ELR (cell line): ENCODE results near the gene CDA.

Source experiments
- DNase-seq: peaks from one replicate; pipeline ENCODE4 v3.0.0-alpha.2; 2015; ENCODE audit warnings: low read depth

The CDA gene

DNA sequence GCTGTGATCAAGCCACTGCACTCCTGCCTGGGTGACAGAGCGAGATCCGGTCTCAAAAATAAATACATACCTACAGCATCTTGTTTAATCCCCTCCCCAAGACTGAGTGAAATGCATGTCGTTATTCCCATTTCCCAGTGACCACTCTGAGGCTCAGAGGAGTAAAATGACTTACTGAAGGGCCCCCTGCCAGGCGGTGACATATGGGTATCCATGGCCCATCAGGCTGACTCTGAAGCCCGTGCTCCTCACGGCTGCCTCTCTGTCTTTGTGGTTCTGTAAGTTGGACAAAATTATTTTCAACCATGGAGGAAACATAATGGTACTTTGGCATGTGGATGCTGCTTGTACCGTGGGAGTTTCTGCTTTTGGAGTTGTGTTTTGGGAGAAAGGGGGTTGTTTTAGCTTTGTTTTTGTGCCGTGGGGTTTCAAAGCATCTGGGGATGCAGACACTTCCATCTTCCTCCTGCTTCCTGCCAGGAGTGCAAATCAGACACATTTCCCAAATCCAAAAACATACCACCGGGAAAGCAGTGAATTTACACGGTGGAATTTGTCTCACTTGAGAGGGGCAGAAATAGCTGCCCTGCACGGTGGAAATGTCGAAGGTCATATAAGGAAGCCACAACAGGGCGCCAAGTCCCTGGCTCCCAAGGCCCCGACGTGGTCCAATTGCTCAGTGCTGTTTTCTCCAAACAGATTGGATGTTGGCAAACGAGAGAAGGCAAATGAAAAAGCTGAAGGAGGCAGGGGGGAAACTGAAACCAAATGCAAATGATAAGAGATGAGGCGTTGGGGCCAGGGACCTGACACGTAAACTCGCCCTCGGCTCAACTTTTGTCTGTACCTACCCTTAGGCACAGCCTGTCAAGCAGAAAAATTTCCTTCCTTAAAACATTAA is 27.3 kb downstream of the CDA start:
- peak; percentile 21 for DNase-seq

DNA sequence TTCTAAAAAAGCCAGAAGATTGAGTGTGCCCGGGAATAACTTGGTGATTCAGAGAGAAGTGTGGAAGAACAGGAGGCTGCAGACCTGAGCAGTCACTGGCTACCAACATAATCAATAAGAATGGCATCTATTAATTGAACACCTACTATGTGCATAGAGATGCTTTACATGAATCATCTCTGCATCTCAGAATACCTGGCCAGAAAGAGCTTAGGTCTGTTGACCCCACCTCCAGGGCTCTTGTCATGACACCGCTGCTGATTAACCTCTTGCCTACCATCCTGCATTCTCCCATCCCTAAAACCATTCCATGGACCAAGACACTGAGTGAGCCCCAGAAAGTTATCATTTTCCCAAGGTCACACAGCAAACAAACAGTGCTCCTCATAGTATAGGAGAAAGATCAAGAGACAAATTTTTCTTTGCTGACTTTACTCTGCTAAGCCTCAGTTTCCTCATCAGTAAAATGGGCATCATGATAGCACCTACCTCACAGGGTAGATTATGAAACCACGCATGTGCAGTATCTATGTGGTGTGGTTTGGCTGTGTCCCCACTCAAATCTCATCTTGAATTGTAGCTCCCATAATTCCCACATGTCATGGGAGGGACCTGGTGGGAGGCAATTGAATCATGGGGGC is 28.1 kb downstream of the CDA start:
- no peak for DNase-seq

DNA sequence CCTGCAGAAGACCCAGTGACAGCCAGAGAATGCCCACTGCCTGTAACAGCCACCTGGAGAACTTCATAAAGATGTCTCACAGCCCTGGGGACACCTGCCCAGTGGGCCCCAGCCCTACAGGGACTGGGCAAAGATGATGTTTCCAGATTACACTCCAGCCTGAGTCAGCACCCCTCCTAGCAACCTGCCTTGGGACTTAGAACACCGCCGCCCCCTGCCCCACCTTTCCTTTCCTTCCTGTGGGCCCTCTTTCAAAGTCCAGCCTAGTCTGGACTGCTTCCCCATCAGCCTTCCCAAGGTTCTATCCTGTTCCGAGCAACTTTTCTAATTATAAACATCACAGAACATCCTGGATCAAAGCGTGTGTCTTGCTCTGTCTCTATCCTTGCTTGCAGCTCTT is 29.7 kb downstream of the CDA start:
- DNase-seq: no peak

DNA sequence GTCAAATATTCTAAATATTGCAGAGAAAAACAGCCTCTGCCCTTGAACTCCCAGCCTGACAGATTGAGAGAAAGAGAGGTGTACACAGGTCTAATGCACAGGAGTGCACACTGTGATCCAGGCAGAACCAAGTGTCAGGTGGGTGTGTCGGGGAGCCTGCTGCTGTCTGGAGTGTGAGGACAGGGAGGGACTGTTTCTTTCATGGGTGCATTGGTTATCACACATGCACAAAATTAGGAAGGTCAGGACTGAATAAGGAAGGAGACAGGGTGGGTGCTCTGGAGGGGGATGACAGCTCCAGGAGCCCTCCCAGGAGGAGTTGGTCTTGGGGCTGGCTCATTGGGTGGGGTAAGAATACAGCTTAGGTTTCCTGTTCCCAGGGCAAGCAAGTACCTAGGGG is 31.1 kb downstream of the CDA start:
- no peak for DNase-seq

DNA sequence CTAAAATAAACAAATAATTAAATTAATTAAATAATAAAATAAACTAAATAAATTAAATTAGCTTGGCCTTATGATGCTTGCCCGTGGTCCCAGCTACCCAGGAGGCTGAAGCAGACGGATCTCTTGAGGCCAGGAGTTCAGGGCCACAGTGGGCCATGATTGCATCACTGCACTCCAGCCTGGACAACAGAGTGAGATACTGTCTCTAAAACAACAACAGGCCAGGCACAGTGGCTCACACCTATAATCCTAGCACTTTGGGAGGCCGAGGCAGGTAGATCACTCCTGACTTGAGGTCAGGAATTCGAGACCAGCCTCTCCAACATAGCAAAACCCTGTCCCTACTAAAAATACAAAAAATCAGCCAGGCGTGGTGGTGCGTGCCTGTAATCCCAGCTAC is 32.1 kb downstream of the CDA start:
- no peak for DNase-seq

DNA sequence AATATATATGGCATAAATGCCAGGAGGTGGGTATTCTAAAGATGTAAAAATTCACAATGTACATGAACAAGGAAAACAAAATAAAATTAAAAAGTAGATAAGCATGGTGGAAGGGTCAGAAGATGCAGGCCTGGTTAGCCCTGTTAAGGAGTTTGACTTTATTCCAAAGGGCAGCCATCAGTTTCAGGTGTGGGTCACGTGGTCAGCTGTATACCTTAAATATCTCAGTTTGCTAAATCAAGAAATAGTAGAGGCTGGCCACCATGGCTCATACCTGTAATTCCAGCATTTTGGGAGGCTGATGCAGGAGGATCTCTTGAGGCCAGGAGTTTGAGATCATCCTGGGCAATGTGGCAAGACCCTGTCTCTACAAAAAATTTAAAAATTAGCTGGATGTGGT is 35.8 kb downstream of the CDA start:
- DNase-seq: no peak

DNA sequence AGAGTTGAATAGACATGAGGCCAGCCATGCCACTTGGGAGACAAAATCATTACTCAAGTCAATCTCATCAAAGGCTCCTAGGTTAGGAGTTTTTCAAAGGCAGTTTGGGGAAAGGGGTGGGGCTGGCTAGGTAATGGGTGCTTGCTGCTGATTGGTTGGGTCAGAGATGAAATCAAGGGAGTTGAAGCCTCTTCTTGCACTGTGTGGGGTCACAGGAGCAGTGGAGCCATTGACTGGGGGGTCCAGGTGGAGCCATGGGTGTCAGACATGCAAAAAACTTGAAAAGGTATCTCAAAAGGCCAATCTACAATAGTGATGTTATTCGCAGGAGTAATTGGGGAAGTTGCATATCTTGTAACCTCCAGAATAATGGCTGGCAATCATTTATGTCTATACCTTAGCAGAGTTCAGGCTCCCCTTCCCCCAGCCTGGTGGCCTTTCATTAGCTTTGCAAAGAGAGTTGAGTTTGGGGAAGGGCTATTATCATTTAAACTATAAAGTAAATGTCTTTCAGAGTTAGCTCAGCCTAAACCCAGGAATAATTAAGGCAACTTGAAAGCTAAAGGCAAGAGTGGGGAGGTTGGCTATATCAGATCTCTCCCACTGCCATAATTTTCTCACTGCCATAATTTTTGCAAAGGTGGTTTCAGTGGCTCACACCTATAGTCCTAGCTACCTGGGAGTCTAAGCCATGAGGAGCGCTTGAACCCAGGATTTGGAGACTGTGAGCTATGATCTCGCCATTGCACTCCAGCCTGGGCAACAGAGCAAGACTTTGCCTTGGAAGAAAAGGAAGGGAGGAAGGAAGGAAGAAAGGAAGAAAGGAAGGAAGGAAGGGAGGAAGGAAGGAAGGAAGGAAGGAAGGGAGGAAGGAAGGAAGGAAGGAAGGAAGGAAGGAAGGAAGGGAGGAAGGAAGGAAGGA is 36.5 kb downstream of the CDA start:
- no peak for DNase-seq

DNA sequence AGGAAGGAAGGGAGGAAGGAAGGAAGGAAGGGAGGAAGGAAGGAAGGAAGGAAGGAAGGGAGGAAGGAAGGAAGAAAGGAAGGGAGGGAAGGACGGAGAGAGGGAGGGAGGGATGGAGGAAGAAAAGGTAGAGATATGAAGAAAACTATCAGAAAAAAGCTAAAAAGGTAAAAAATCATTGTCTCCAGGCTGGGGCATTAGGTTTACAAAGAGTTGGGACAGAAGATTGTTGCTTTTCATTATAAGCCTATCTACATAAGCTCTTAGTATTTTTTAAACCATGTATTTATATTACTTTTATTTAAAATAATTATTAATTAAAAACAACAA is 37.2 kb downstream of the CDA start:
- DNase-seq: no peak

DNA sequence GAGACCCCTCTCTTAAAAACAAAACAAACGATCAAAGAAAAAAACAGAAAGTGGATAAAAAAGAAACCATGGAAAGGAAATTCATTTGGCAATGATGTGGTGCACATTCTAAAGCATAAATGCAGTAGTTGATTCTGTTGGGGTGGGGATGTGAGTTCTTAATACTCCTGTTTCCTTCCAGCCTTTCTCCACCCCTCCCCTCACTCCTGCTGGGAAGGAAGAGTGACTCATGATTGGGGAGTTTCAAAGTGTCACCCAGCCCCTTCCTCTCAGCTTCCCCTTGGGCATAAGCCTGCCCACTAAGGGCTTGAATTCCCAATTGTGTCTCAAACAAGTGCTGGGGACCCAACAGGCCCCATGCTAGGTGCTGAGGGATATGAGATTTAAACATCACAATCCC is 37.6 kb downstream of the CDA start:
- DNase-seq: no peak

DNA sequence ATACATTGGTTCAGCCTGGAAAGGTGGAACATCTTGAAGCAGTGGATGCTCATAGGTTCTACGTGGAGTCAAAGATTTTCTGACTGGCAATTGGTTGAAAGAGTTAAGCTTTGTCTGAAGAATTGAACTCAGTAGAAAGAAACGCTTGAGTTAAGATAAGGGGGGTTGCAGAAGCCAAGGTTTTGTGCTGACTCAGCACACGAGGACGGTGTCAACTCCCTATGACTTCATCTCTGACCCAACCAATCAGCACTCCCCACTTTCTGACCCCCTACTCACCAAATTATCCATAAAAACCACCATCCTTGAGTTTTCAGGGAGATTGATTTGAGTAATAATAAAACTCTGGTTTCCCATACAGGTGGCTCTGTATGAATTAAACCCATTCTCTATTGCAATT is 41.8 kb downstream of the CDA start:
- DNase-seq: no peak

DNA sequence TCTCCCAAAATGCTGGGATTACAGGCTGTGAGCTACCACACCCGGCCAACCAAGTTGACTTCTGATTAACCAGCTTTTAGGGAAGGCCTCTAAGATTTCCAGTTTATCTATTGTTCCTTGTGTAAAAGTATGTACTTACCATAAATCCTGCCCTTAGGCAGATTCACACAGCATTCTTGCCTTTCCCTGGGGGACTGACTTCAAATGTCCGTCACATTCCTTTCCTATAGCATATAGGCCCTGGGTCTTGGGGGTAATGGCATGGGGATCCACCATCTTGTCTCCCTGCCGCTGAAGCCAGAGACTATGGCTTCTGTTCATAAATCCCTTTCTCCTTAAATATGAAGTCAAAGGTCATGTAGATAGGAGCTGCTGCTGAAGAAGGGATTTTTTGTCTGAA is 43.5 kb downstream of the CDA start:
- DNase-seq: no peak

DNA sequence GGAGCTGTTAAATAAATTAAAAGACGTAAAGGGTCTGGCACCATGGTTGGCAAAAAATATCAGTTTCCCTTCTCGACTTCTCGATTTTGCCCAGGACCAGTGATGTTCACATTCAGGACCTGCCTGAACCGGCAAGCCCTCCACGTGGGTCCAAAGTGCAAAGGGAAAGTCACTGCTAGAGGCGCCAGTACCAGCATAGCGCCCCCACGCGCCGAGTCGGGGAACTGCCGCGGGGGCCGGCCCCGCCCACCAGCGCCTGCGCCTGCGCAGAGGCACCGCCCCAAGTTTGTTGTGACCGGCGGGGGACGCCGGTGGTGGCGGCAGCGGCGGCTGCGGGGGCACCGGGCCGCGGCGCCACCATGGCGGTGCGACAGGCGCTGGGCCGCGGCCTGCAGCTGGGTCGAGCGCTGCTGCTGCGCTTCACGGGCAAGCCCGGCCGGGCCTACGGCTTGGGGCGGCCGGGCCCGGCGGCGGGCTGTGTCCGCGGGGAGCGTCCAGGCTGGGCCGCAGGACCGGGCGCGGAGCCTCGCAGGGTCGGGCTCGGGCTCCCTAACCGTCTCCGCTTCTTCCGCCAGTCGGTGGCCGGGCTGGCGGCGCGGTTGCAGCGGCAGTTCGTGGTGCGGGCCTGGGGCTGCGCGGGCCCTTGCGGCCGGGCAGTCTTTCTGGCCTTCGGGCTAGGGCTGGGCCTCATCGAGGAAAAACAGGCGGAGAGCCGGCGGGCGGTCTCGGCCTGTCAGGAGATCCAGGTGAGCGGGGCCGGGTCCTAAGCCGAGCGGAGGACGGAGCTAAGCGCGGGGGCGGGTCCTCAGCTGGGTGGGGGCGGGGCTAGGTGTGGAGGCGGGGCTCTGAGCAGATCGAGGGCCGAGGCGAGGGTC is 44.5 kb downstream of the CDA start, which contains the start of gene PINK1:
TSS of gene PINK1 (plus strand) at position 269 of the 875 bp plus-strand sequence. CDS start at position 360, 91 bp downstream.
- peak; percentile 77 for DNase-seq

DNA sequence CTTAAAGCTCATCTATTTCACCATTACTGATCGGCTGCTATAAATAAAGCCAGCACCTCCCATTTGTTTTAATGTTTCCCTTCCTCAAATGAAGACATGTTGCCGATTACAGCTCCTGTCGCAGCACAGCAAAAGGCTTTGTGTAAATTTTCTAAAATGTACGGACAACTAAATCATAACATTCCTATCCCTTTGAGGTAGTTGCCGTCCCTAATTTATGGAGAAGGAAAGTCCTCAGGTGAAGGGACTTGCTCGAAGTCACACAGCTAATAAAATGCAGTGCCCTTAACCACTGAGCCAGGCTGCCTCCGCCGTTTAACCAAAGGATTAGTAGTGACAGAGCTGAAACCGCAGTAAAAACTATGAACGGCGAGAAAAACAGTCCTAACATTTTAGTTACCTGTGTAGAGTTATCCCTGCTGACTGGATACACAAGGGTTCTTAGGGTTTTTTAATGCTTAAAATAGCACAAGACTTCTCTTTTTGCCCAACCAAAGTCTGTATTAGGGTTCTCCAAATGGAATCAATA is 45.2 kb downstream of the CDA start:
- peak; percentile 19 for DNase-seq

DNA sequence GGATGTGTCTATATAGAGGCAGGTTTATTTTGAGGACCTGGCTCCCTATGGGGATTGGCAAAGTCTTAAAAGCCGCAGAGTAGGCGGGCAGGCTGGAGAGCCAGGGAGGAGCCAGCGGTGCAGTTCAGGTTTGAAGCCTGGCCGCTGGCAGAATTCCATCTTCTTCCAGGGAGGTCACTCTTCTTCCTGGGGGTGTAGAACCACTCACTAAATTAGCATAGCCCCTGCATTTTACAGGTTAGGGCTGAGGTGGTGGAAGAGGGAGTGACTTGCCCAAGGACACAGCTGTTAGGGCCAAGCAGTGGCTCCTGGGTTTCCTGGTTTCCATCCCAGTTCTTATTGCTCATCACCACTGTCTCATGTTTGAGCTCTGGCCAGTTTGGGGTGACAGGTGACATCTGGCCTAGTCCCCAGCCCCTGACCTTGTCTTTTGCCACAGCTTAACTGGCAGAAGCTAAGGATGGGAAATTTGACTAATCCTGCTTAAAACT is 45.7 kb downstream of the CDA start:
- peak; percentile 53 for DNase-seq

DNA sequence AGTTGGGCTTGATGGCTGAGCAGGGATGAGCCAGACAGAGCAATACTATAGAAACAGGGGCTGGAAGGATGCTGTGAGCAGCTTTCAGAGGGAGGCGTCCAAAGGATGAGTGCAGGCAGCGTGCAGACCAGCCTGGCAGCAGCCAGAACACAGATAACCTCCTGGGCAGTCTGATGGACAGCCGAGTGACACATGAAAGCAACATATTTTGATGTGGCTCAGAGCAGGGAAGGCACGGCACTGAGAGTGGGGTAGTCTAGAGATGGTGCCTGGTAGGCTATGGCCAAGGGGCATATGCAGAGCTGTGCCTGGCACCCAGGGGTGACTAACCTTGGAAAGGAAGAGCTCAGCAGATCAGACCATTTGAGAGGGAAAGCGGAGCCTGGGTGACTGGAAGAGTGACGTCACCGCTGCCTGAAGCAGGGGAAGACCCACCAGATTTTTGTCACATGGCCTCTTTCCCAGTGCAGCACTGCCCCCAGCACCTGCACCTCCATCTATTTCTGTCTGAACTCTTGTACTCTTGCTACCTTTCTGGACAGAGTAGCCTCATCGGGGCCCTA is 48.0 kb downstream of the CDA start:
- no peak for DNase-seq

DNA sequence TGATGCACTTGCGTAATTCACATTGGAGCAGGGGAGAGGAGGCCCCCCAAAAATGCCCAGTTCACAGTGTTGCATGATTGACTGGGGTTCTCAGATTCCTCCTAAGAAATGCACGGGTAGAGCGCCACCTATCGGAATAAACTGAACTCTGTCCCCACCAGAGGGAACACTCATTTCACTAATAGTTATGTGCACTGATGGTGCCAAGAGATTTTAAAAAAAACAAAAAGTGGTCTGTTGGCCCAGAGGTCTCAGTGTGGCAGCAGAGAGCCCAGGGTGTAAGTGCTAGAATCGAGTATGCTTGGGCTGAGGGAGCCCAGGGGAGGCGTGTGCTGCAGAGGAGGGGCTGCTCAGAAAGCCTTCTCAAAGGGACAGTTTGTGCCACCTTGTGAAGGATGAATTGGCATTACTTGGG is 51.3 kb downstream of the CDA start:
- DNase-seq: peak; percentile 64

DNA sequence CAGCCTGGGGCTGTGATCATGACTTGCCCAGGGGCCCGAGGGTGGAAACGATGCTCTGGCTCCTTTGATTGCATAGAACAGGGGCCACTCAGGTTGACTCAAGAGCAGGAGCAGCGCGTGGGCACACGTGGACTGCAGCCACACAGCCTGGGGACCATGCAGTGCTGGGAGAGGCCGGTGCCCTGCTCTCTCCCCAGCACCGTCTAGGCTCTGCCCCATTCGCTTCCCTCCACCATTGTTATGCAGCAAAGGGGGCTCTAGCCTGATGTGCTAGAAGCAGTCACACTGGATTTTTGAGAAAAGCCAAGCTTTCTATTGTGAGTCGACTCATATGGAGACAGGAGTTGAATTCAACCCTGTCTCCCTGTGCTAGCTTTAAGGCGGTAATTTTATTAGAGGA is 53.1 kb downstream of the CDA start:
- DNase-seq: no peak

DNA sequence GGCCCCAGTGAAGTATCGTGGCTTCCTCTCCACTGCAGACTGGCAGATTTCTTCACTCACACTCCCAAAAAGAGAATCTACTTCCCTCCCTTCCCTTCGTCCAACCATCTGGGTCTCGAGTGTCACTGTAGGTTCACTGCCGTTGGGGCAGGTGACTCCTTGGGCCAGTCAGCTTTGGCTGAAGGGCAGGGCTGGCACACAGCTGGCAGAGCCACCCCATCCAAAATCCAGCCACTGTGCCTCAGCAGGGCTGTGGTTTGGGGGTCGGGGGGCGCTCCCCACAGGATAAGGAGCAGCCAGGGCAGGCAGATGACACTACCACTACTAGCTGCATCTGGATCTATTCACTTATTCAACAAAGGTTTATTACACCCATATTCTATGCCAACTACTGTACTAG is 54.2 kb downstream of the CDA start:
- DNase-seq: no peak

DNA sequence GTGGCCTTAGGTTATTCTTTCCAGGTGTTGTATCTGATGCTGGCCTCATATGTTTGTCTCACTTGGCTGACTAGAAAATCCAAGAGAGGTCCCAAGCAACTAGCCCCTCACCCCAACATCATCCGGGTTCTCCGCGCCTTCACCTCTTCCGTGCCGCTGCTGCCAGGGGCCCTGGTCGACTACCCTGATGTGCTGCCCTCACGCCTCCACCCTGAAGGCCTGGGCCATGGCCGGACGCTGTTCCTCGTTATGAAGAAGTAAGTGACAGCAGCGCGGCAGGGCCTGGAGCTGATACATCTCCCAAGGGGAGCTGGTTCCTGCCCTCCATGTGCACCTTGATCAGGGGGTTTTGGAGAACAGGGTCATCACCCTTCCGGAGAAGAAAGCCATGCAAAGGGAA is 55.5 kb downstream of the CDA start:
- no peak for DNase-seq

DNA sequence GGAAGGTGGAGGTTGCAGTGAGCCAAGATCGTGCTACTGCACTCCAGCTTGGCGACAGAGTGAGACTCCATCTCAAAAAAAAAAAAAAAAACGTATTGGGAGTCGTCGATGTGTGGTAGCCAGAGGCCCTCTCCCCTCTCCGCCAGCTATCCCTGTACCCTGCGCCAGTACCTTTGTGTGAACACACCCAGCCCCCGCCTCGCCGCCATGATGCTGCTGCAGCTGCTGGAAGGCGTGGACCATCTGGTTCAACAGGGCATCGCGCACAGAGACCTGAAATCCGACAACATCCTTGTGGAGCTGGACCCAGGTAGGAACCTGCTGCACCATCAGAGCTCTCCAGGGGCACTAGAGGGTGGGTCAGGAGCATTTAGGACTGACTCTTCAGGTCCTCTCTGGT is 56.5 kb downstream of the CDA start:
- DNase-seq: no peak

DNA sequence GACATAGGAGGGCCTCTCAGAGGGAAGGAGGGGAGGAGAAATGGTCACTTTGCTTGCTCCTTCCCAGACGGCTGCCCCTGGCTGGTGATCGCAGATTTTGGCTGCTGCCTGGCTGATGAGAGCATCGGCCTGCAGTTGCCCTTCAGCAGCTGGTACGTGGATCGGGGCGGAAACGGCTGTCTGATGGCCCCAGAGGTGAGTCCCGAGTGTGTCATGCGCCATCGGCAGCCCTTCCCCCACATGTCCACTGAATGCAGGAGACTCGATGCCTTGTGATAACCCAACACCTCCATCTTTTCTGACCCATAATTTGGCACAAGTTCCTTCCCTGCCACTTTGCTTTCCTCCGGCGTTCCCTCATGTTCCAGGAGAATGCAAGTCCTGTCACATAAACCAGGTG is 59.5 kb downstream of the CDA start:
- DNase-seq: no peak
